GM12878 (cell line): ENCODE measurements around the gene SNX17. TPM values are rescaled to one million over a fixed set of nuclear protein-coding genes. Genes with fewer than 3 reads are reported as not detected.

ENCODE experiments used
- ASH2L ChIP-seq: fragments of 300-600, 200-600 bp; sonication (generic); IDR thresholded peaks from 2 replicates; pipeline ENCODE4 v1.6.1; 2017; ENCODE audit warnings: low read depth, mild to moderate bottlenecking, borderline replicate concordance
- BMI1 ChIP-seq: fragments of 450-650 bp; IDR thresholded peaks from 2 replicates; pipeline ENCODE4 v1.6.1; 2016; ENCODE audit warnings: mild to moderate bottlenecking, moderate library complexity, borderline replicate concordance
- CBX5 ChIP-seq: sonication (generic); IDR thresholded peaks from 2 replicates; pipeline ENCODE4 v1.6.1; 2016; ENCODE audit warnings: low read depth, moderate library complexity, mild to moderate bottlenecking, inconsistent platforms
- CHD2 ChIP-seq: IDR thresholded peaks from 2 replicates; pipeline ENCODE4 v1.6.1; 2011; ENCODE audit warnings: low read depth, low read length, improper control_type of control experiment, borderline replicate concordance
- EZH2 ChIP-seq: IDR thresholded peaks from 2 replicates; pipeline ENCODE4 v1.6.1; 2012; ENCODE audit warnings: low read depth, mild to moderate bottlenecking, control low read depth, inconsistent platforms, low read length, borderline replicate concordance; ENCODE audit not compliant: control insufficient read depth
- FOS ChIP-seq: IDR thresholded peaks from 3 replicates; pipeline ENCODE4 v1.6.1; 2011; ENCODE audit warnings: borderline replicate concordance; ENCODE audit not compliant: insufficient read length; ENCODE audit errors: extremely low read depth
- HDAC6 ChIP-seq: fragments of 200-600 bp; sonication (generic); IDR thresholded peaks from one replicate; pipeline ENCODE4 v1.8.0; 2017; ENCODE audit warnings: antibody characterized with exemption; ENCODE audit not compliant: unreplicated experiment
- JUNB ChIP-seq: IDR thresholded peaks from 2 replicates; pipeline ENCODE4 v1.6.1; 2016; ENCODE audit warnings: antibody characterized with exemption, mild to moderate bottlenecking
- KAT2A ChIP-seq: conservative IDR thresholded peaks from 2 replicates; pipeline ENCODE4 v1.6.1; 2011; ENCODE audit warnings: low read depth, low read length; ENCODE audit not compliant: control insufficient read depth
- KLF5 ChIP-seq: fragments of 450-650 bp; IDR thresholded peaks from 2 replicates; pipeline ENCODE4 v1.6.1; 2014; ENCODE audit warnings: mild to moderate bottlenecking; ENCODE audit not compliant: partially characterized antibody
- MEF2A ChIP-seq: IDR thresholded peaks from 2 replicates; pipeline ENCODE4 v1.6.1; 2011; ENCODE audit warnings: low read depth, mild to moderate bottlenecking, low read length, moderate library complexity; ENCODE audit not compliant: insufficient read depth
- MTA3 ChIP-seq: IDR thresholded peaks from 2 replicates; pipeline ENCODE4 v1.6.1; 2012; ENCODE audit warnings: low read length, inconsistent platforms, borderline replicate concordance
- NFXL1 ChIP-seq: fragments of 450-650 bp; IDR thresholded peaks from 2 replicates; pipeline ENCODE4 v1.6.1; 2017; ENCODE audit warnings: antibody characterized with exemption, mild to moderate bottlenecking, borderline replicate concordance
- NFYA ChIP-seq: IDR thresholded peaks from 2 replicates; pipeline ENCODE4 v1.6.1; 2011; ENCODE audit warnings: low read depth, mild to moderate bottlenecking, low read length, improper control_type of control experiment, borderline replicate concordance
- POU2F2 ChIP-seq: IDR thresholded peaks from 3 replicates; pipeline ENCODE4 v1.6.1; 2011; ENCODE audit warnings: low read depth, mild to moderate bottlenecking, low read length, borderline replicate concordance
- SREBF2 ChIP-seq: IDR thresholded peaks from 2 replicates; pipeline ENCODE4 v1.6.1; 2012; ENCODE audit warnings: mild to moderate bottlenecking, low read length
- SUPT20H ChIP-seq: IDR thresholded peaks from 2 replicates; pipeline ENCODE4 v1.6.1; 2011; ENCODE audit warnings: low read depth, mild to moderate bottlenecking, low read length, moderate library complexity, borderline replicate concordance; ENCODE audit not compliant: control insufficient read depth
- TBL1XR1 ChIP-seq: IDR thresholded peaks from 2 replicates; pipeline ENCODE4 v1.6.1; 2012; ENCODE audit warnings: low read depth, low read length, improper control_type of control experiment
- TCF12 ChIP-seq: IDR thresholded peaks from 2 replicates; pipeline ENCODE4 v1.6.1; 2011; ENCODE audit warnings: low read depth, mild to moderate bottlenecking, low read length
- YY1 ChIP-seq: IDR thresholded peaks from 2 replicates; pipeline ENCODE4 v1.6.1; 2011; ENCODE audit warnings: low read depth, mild to moderate bottlenecking, low read length
- ZNF207 ChIP-seq: fragments of 450-650 bp; IDR thresholded peaks from 2 replicates; pipeline ENCODE4 v1.6.1; 2014; ENCODE audit warnings: antibody characterized with exemption, mild to moderate bottlenecking, borderline replicate concordance
- ZNF217 ChIP-seq: fragments of 450-650 bp; IDR thresholded peaks from 2 replicates; pipeline ENCODE4 v1.6.1; 2017; ENCODE audit warnings: antibody characterized with exemption, mild to moderate bottlenecking
- ZNF24 ChIP-seq: fragments of 450-650 bp; IDR thresholded peaks from 2 replicates; pipeline ENCODE4 v1.6.1; 2017; ENCODE audit warnings: antibody characterized with exemption, mild to moderate bottlenecking
- ZNF384 ChIP-seq: IDR thresholded peaks from 2 replicates; pipeline ENCODE4 v1.6.1; 2012; ENCODE audit warnings: low read depth, mild to moderate bottlenecking, low read length, improper control_type of control experiment, borderline replicate concordance
- ZZZ3 ChIP-seq: IDR thresholded peaks from 2 replicates; pipeline ENCODE4 v1.6.1; 2011; ENCODE audit warnings: low read depth; ENCODE audit not compliant: control insufficient read depth, insufficient read length
- polyA plus RNA-seq, 11 experiments: library from polyadenylated mRNA; depleted of rRNA in 4 of 11; unstranded in 6 of 11; stranded (reverse) in 5 of 11; fragments of >200 nt; fragmentation: Nextera tagmentation in 4 of 11; fragmentation: Illumina TruSeq in 1 of 11; extraction: Ambion mirVana in 4 of 11; extraction: Trizol in 1 of 11; gene quantifications; 1 replicate in 1 of 11; 2 replicates in 10 of 11; pipeline versions ENCODE4 v1.2.1 to v1.2.3, GENCODE V29; 2011 to 2016; ENCODE audit warnings: inconsistent platforms in 2 of 11, missing spikeins in 2 of 11, low read depth in 1 of 11
- total RNA-seq, 4 experiments: library from RNA; depleted of rRNA in 3 of 4; stranded (reverse); fragments of >200 nt in 3 of 4; fragmentation: Illumina TruSeq in 1 of 4; extraction: Trizol in 1 of 4; gene quantifications; 2 replicates each; pipeline versions ENCODE4 v1.2.1 to v1.2.3, GENCODE V29; 2013 to 2021
- TF ChIP-seq, protein P1 (sequence below): fragments of 450-650 bp; IDR thresholded peaks from 2 replicates; pipeline ENCODE4 v1.6.1; 2014; ENCODE audit warnings: mild to moderate bottlenecking
- TF ChIP-seq, protein P2 (sequence below): IDR thresholded peaks from 2 replicates; pipeline ENCODE4 v1.6.1; 2012; ENCODE audit warnings: low read depth, low read length, improper control_type of control experiment
- TF ChIP-seq, protein P3 (sequence below): IDR thresholded peaks from 2 replicates; pipeline ENCODE4 v1.6.1; 2011; ENCODE audit warnings: low read depth, mild to moderate bottlenecking, low read length, moderate library complexity, borderline replicate concordance; ENCODE audit errors: extremely low read depth

The SNX17 gene
- total and polyA plus RNA-seq, 10 of the 15 experiments (the other 5 are each of a cell fraction or from before 2014, with no cell fraction given), result 6.5 to 116 (median 84.4) TPM

DNA sequence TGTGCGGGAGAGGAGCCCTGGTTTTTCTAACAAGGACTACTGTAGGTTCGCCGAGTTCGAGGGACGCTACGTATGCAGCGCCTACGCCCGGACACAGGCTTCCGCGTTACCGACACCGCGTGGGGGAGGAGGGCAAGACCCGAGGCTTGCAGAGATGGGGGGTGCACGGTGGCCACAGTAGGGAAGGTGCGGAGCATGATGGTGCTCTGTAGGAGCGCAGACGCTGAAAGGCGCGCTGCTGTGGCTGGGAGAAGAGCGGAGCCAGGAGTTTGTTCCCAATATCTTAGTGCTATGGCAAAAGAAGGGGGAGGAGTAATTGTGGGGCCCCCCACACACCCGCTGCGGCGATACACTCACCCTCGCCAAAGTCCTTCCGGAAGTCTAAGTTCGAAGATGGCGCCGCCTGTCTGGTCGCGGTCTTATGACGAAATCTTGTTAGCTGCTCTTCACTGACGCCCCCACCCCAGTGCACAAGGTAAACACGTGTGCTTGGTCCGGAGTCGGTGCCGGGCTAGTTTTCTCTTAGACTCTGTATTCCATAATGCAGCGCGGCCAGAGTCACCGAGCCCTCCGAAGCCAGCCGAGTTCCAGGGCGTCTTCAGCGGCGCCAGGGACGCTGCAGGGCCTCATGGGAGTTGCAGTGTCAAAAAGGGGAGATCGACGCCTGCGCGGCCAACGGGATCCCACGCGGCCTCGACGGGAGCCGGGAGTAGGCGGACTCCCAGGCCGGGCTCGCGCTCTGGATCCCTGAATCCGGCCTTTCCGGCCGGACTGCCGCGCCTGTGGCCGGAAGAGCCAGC, 13.8 kb upstream of the SNX17 start, which contains the start of gene GTF3C2 (continued):
- no peak for TF ChIP-seq SUPT20H
- 0 out of 2 replicates have a peak, but pooled peaks have one; percentile 15 for TF ChIP-seq TCF12
- TF ChIP-seq EZH2, result no peak
- TF ChIP-seq POU2F2, result 0 out of 3 replicates have a peak, but pooled peaks have one; percentile 12
- TF ChIP-seq SREBF2, result no peak
- no peak for TF ChIP-seq ZNF217
- peak; percentile 97 for TF ChIP-seq KLF5
- no peak for TF ChIP-seq ZNF24
- no peak for TF ChIP-seq KAT2A
- no peak for TF ChIP-seq TBL1XR1
- TF ChIP-seq NFXL1, result no peak
- no peak for TF ChIP-seq FOS
- TF ChIP-seq NFYA, result no peak
- TF ChIP-seq YY1, result peak; percentile 98
- no peak for TF ChIP-seq MTA3
- no peak for TF ChIP-seq ZZZ3
- TF ChIP-seq CHD2, result peak; percentile 80
- TF ChIP-seq, protein P1, sequence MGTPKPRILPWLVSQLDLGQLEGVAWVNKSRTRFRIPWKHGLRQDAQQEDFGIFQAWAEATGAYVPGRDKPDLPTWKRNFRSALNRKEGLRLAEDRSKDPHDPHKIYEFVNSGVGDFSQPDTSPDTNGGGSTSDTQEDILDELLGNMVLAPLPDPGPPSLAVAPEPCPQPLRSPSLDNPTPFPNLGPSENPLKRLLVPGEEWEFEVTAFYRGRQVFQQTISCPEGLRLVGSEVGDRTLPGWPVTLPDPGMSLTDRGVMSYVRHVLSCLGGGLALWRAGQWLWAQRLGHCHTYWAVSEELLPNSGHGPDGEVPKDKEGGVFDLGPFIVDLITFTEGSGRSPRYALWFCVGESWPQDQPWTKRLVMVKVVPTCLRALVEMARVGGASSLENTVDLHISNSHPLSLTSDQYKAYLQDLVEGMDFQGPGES, result no peak
- no peak for TF ChIP-seq JUNB
- TF ChIP-seq, protein P2, sequence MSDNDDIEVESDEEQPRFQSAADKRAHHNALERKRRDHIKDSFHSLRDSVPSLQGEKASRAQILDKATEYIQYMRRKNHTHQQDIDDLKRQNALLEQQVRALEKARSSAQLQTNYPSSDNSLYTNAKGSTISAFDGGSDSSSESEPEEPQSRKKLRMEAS, result peak; percentile 96
- TF ChIP-seq CBX5, result no peak
- 0 out of 2 replicates have a peak, but pooled peaks have one; percentile 30 for TF ChIP-seq ASH2L
- no peak for TF ChIP-seq ZNF384
- TF ChIP-seq HDAC6, result no peak
- TF ChIP-seq ZNF207, result no peak
- TF ChIP-seq BMI1, result no peak
- TF ChIP-seq, protein P3, sequence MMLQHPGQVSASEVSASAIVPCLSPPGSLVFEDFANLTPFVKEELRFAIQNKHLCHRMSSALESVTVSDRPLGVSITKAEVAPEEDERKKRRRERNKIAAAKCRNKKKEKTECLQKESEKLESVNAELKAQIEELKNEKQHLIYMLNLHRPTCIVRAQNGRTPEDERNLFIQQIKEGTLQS, result peak; percentile 49; the same call in 1 of the 2 replicates
- TF ChIP-seq MEF2A, result no peak
